WTC11 (cell line): ENCODE measurements around the gene CFHR4. TPM values are rescaled to one million over a fixed set of nuclear protein-coding genes. Genes with fewer than 3 reads are reported as not detected.

ENCODE experiments used
- ATAC-seq: fragments of 200-7000 bp; cut with Tn5 transposase; 2 replicates; pipeline ENCODE4 v1.10.0; 2021; ENCODE audit warnings: mild to moderate bottlenecking, moderate library complexity
- CTCF ChIA-PET: fragments of 300-600 bp; sonication (Branson Sonifier 250); formaldehyde crosslinking; loops from one replicate; lab custom pipeline; 2021; ENCODE audit warnings: antibody characterized with exemption; lab: Charles Lee
- POLR2A ChIA-PET: fragments of 350-600 bp; sonication (Branson Sonifier 250); formaldehyde crosslinking; loops from one replicate; lab custom pipeline; 2021; ENCODE audit warnings: antibody characterized with exemption; lab: Charles Lee
- DNase-seq: peaks from one replicate; pipeline ENCODE4 v3.0.0; 2021; ENCODE audit warnings: low spot score
- H3K27ac Mint-ChIP-seq: 2 replicates; pipeline ENCODE4 v1.8.0; 2021; ENCODE audit warnings: mixed read lengths
- H3K27me3 Mint-ChIP-seq: 2 replicates; pipeline ENCODE4 v1.8.0; 2021; ENCODE audit warnings: low read depth, mild to moderate bottlenecking, moderate library complexity, mixed read lengths
- H3K36me3 Mint-ChIP-seq: 2 replicates; pipeline ENCODE4 v1.8.0; 2021; ENCODE audit warnings: mixed read lengths
- H3K4me1 Mint-ChIP-seq: 2 replicates; pipeline ENCODE4 v1.8.0; 2022; ENCODE audit warnings: mixed read lengths
- H3K4me3 Mint-ChIP-seq: 2 replicates; pipeline ENCODE4 v1.8.0; 2021; ENCODE audit warnings: mild to moderate bottlenecking, moderate library complexity, mixed read lengths
- H3K9me3 Mint-ChIP-seq: 2 replicates; pipeline ENCODE4 v1.8.0; 2021; ENCODE audit warnings: mixed read lengths
- CREM ChIP-seq: sonication (generic); formaldehyde crosslinking; IDR thresholded peaks from 2 replicates; pipeline ENCODE4 v1.8.1; 2022; ENCODE audit warnings: mild to moderate bottlenecking, missing genetic modification reagents, moderate library complexity
- EMX1 ChIP-seq: fragments of 250-450 bp; sonication (Bioruptor Pico); IDR thresholded peaks from 2 replicates; pipeline ENCODE4 v1.8.0; 2021; ENCODE audit warnings: mild to moderate bottlenecking
- GTF2I ChIP-seq: fragments of 250-450 bp; sonication (Bioruptor Pico); conservative IDR thresholded peaks from 2 replicates; pipeline ENCODE4 v1.4.0; 2021; ENCODE audit warnings: mild to moderate bottlenecking
- IRF2 ChIP-seq: sonication (generic); formaldehyde crosslinking; IDR thresholded peaks from 2 replicates; pipeline ENCODE4 v1.8.0; 2022; ENCODE audit warnings: low read depth, missing genetic modification reagents, borderline replicate concordance
- JAZF1 ChIP-seq: fragments of 250-450 bp; sonication (Bioruptor Pico); IDR thresholded peaks from 2 replicates; pipeline ENCODE4 v1.9.0; 2021; ENCODE audit warnings: moderate library complexity, mild to moderate bottlenecking, inconsistent platforms
- MAX ChIP-seq: sonication (generic); formaldehyde crosslinking; IDR thresholded peaks from 2 replicates; pipeline ENCODE4 v1.8.0; 2022; ENCODE audit warnings: mild to moderate bottlenecking, missing genetic modification reagents
- MLX ChIP-seq: sonication (generic); formaldehyde crosslinking; IDR thresholded peaks from 2 replicates; pipeline ENCODE4 v1.8.1; 2023; ENCODE audit warnings: mild to moderate bottlenecking, missing genetic modification reagents, moderate library complexity
- NR2C2 ChIP-seq: sonication (generic); formaldehyde crosslinking; IDR thresholded peaks from 2 replicates; pipeline ENCODE4 v1.8.0; 2022; ENCODE audit warnings: mild to moderate bottlenecking, missing genetic modification reagents
- RELA ChIP-seq: sonication (generic); formaldehyde crosslinking; IDR thresholded peaks from 2 replicates; pipeline ENCODE4 v1.8.1; 2022; ENCODE audit warnings: missing genetic modification reagents, mild to moderate bottlenecking, borderline replicate concordance
- SMAD4 ChIP-seq: sonication (generic); formaldehyde crosslinking; IDR thresholded peaks from 2 replicates; pipeline ENCODE4 v1.8.0; 2022; ENCODE audit warnings: mild to moderate bottlenecking, missing genetic modification reagents
- TEAD1 ChIP-seq: sonication (generic); formaldehyde crosslinking; IDR thresholded peaks from 2 replicates; pipeline ENCODE4 v1.8.0; 2022; ENCODE audit warnings: mild to moderate bottlenecking, missing genetic modification reagents
- TEAD4 ChIP-seq: sonication (generic); formaldehyde crosslinking; IDR thresholded peaks from 2 replicates; pipeline ENCODE4 v1.8.0; 2022; ENCODE audit warnings: mild to moderate bottlenecking, missing genetic modification reagents
- ZBTB43 ChIP-seq: sonication (generic); formaldehyde crosslinking; IDR thresholded peaks from 2 replicates; pipeline ENCODE4 v1.8.1; 2023; ENCODE audit warnings: mild to moderate bottlenecking, missing genetic modification reagents
- ZMAT4 ChIP-seq: fragments of 250-450 bp; sonication (Bioruptor Pico); IDR thresholded peaks from 2 replicates; pipeline ENCODE4 v1.9.0; 2021; ENCODE audit warnings: mild to moderate bottlenecking
- ZNF121 ChIP-seq: sonication (generic); formaldehyde crosslinking; IDR thresholded peaks from 2 replicates; pipeline ENCODE4 v1.8.0; 2023; ENCODE audit warnings: missing genetic modification reagents
- ZNF219 ChIP-seq: sonication (generic); formaldehyde crosslinking; IDR thresholded peaks from 2 replicates; pipeline ENCODE4 v1.8.0; 2023; ENCODE audit warnings: missing genetic modification reagents, mild to moderate bottlenecking, borderline replicate concordance
- ZNF317 ChIP-seq: sonication (generic); formaldehyde crosslinking; IDR thresholded peaks from 2 replicates; pipeline ENCODE4 v1.8.1; 2023; ENCODE audit warnings: low read depth, mild to moderate bottlenecking, moderate library complexity, missing genetic modification reagents, borderline replicate concordance
- ZNF416 ChIP-seq: fragments of 250-450 bp; sonication (Bioruptor Pico); IDR thresholded peaks from 2 replicates; pipeline ENCODE4 v1.9.0; 2021; ENCODE audit warnings: mild to moderate bottlenecking, inconsistent platforms
- total RNA-seq: library from RNA; stranded (reverse); gene quantifications from 3 replicates; pipeline ENCODE4 v1.2.3, GENCODE V29; 2021
- TF ChIP-seq, protein P1 (sequence below): fragments of 200-600 bp; IDR thresholded peaks from 2 replicates; pipeline ENCODE4 v1.8.0; 2022; ENCODE audit warnings: antibody characterized with exemption
- TF ChIP-seq, protein P2 (sequence below): fragments of 250-450 bp; sonication (Bioruptor Pico); IDR thresholded peaks from 2 replicates; pipeline ENCODE4 v1.9.0; 2021; ENCODE audit warnings: mild to moderate bottlenecking
- TF ChIP-seq, protein P3 (sequence below): sonication (generic); formaldehyde crosslinking; conservative IDR thresholded peaks from 2 replicates; pipeline ENCODE4 v1.8.1; 2022; ENCODE audit warnings: mild to moderate bottlenecking, missing genetic modification reagents
- TF ChIP-seq, protein P4 (sequence below): sonication (generic); formaldehyde crosslinking; IDR thresholded peaks from 2 replicates; pipeline ENCODE4 v1.8.0; 2022; ENCODE audit warnings: mild to moderate bottlenecking, missing genetic modification reagents
- TF ChIP-seq, protein P5 (sequence below): sonication (generic); formaldehyde crosslinking; IDR thresholded peaks from 2 replicates; pipeline ENCODE4 v1.8.0; 2022; ENCODE audit warnings: mild to moderate bottlenecking, missing genetic modification reagents

Gene CFHR4
- total RNA-seq, 1 experiment from 2014 or later: 0.42 TPM

- no peak overlapping the region for H3K4me3 Mint-ChIP-seq
- no peaks in the 10 kb centered on the region for H3K36me3 Mint-ChIP-seq
- H3K27me3 Mint-ChIP-seq: no peaks in the 10 kb centered on the region
- H3K9me3 Mint-ChIP-seq: peaks cover 15% of the 10 kb centered on the region
- H3K4me1 Mint-ChIP-seq: peaks cover 8% of the 10 kb centered on the region; the same call in 1 of the 2 replicates
- DNase-seq (no peak), ATAC-seq (no peak)
- POLR2A ChIA-PET: no interaction called here
- TF ChIP-seq ZBTB43 (CRISPR knock-in tag): no peak
- TF ChIP-seq ZNF219 (CRISPR knock-in tag): no peak
- TF ChIP-seq ZNF416 (CRISPR knock-in tag): no peak
- no peak for TF ChIP-seq MAX (CRISPR knock-in tag)
- no peak for TF ChIP-seq ZMAT4 (CRISPR knock-in tag)
- TF ChIP-seq, protein P1, sequence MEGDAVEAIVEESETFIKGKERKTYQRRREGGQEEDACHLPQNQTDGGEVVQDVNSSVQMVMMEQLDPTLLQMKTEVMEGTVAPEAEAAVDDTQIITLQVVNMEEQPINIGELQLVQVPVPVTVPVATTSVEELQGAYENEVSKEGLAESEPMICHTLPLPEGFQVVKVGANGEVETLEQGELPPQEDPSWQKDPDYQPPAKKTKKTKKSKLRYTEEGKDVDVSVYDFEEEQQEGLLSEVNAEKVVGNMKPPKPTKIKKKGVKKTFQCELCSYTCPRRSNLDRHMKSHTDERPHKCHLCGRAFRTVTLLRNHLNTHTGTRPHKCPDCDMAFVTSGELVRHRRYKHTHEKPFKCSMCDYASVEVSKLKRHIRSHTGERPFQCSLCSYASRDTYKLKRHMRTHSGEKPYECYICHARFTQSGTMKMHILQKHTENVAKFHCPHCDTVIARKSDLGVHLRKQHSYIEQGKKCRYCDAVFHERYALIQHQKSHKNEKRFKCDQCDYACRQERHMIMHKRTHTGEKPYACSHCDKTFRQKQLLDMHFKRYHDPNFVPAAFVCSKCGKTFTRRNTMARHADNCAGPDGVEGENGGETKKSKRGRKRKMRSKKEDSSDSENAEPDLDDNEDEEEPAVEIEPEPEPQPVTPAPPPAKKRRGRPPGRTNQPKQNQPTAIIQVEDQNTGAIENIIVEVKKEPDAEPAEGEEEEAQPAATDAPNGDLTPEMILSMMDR: no peak
- no peak for TF ChIP-seq JAZF1 (CRISPR knock-in tag)
- TF ChIP-seq ZNF317: no peak
- TF ChIP-seq, protein P2, sequence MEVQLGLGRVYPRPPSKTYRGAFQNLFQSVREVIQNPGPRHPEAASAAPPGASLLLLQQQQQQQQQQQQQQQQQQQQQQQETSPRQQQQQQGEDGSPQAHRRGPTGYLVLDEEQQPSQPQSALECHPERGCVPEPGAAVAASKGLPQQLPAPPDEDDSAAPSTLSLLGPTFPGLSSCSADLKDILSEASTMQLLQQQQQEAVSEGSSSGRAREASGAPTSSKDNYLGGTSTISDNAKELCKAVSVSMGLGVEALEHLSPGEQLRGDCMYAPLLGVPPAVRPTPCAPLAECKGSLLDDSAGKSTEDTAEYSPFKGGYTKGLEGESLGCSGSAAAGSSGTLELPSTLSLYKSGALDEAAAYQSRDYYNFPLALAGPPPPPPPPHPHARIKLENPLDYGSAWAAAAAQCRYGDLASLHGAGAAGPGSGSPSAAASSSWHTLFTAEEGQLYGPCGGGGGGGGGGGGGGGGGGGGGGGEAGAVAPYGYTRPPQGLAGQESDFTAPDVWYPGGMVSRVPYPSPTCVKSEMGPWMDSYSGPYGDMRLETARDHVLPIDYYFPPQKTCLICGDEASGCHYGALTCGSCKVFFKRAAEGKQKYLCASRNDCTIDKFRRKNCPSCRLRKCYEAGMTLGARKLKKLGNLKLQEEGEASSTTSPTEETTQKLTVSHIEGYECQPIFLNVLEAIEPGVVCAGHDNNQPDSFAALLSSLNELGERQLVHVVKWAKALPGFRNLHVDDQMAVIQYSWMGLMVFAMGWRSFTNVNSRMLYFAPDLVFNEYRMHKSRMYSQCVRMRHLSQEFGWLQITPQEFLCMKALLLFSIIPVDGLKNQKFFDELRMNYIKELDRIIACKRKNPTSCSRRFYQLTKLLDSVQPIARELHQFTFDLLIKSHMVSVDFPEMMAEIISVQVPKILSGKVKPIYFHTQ (CRISPR knock-in tag): no peak
- no peak for TF ChIP-seq MLX (CRISPR knock-in tag)
- TF ChIP-seq CREM (CRISPR knock-in tag): no peak
- no peak for TF ChIP-seq TEAD1
- no peak for TF ChIP-seq NR2C2
- TF ChIP-seq, protein P3, sequence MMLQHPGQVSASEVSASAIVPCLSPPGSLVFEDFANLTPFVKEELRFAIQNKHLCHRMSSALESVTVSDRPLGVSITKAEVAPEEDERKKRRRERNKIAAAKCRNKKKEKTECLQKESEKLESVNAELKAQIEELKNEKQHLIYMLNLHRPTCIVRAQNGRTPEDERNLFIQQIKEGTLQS (CRISPR knock-in tag): no peak
- no peak for TF ChIP-seq ZNF121 (CRISPR knock-in tag)
- no peak for TF ChIP-seq TEAD4 (CRISPR knock-in tag)
- no peak for TF ChIP-seq IRF2 (CRISPR knock-in tag)
- CTCF ChIA-PET: no interaction called here
- H3K27ac Mint-ChIP-seq: no peak overlapping the region
Measured at GRCh38 chr1:196954778-196955177, 66.9 kb downstream of the CFHR4 start.

DNA sequence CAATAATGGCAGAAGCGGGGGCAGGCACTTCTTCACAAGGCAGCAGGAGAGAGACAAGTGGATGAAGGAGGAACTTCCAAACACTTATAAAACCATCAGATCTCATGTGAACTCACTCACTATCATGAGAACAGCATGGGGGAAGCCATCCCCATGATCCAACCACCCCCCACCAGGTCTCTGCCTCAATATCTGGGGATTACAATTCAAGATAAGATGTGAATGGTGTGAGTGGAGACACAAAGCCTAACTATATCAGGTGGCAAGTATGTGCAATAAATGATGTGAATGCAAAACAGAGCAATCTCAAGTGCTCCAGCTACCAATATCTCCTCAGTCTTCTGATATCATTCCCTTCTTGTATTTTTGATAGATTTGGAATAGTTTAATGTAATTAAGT lies 68.1 kb downstream of the CFHR4 start:
- Mint-ChIP-seq H3K27me3 (no peaks in the 10 kb centered on the region), H3K4me1 (peaks cover 8% of the 10 kb centered on the region; the same call in 1 of the 2 replicates), H3K36me3 (no peaks in the 10 kb centered on the region), H3K4me3 (no peak overlapping the region), H3K9me3 (peaks cover 15% of the 10 kb centered on the region), H3K27ac (no peak overlapping the region)
- POLR2A ChIA-PET: no interaction called here
- CTCF ChIA-PET: no interaction called here
- DNase-seq (no peak), ATAC-seq (no peak)
- TF ChIP-seq SMAD4 (CRISPR knock-in tag) (no peak), RELA (CRISPR knock-in tag) (no peak), GTF2I (CRISPR knock-in tag) (no peak), EMX1 (CRISPR knock-in tag) (no peak), MLX (CRISPR knock-in tag) (no peak), JAZF1 (CRISPR knock-in tag) (no peak), ZNF121 (CRISPR knock-in tag) (no peak)
- TF ChIP-seq, protein P4, sequence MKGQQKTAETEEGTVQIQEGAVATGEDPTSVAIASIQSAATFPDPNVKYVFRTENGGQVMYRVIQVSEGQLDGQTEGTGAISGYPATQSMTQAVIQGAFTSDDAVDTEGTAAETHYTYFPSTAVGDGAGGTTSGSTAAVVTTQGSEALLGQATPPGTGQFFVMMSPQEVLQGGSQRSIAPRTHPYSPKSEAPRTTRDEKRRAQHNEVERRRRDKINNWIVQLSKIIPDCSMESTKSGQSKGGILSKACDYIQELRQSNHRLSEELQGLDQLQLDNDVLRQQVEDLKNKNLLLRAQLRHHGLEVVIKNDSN (CRISPR knock-in tag): no peak
- TF ChIP-seq, protein P2 (CRISPR knock-in tag): no peak
- TF ChIP-seq, protein P5, sequence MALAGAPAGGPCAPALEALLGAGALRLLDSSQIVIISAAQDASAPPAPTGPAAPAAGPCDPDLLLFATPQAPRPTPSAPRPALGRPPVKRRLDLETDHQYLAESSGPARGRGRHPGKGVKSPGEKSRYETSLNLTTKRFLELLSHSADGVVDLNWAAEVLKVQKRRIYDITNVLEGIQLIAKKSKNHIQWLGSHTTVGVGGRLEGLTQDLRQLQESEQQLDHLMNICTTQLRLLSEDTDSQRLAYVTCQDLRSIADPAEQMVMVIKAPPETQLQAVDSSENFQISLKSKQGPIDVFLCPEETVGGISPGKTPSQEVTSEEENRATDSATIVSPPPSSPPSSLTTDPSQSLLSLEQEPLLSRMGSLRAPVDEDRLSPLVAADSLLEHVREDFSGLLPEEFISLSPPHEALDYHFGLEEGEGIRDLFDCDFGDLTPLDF: no peak
